IPS DF 19.7 (cell line): Measurements from ENCODE around the gene ARHGAP8.

ENCODE experiments used
- DNase-seq: peaks from one replicate; pipeline ENCODE4 v3.0.0-alpha.2; 2013; ENCODE audit warnings: low read depth, low spot score

Gene ARHGAP8

GRCh38 chr22:44906999-44907644 lies 154.7 kb downstream of the ARHGAP8 start:
- DNase-seq, result no peak

GRCh38 chr22:44907765-44908737 lies 155.7 kb downstream of the ARHGAP8 start:
- no peak for DNase-seq

GRCh38 chr22:44909241-44909640 lies 156.9 kb downstream of the ARHGAP8 start:
- DNase-seq, result no peak
